Fibroblast of lung (primary cell): ENCODE results near the gene AK9. TPM values are rescaled to one million over a fixed set of nuclear protein-coding genes. Genes with fewer than 3 reads are reported as not detected.
"Not testable (repeated sequence)": the region's sequence is repeated elsewhere in the genome, so short reads cannot be mapped to it uniquely, and the experiment has no call there.

ENCODE experiments used
- DNase-seq, 2 donors: peaks; one replicate each; pipeline versions ENCODE4 v3.0.0 to v3.0.0-alpha.2; 2010; ENCODE audit warnings: low read depth in 2 of 2
- H2AFZ ChIP-seq: 2 replicates; pipeline ENCODE4 v1.5.1; 2012; ENCODE audit warnings: low read length, control low read depth, inconsistent platforms
- H3K27ac ChIP-seq: 2 replicates; pipeline ENCODE4 v1.5.1; 2011; ENCODE audit warnings: low read length, control low read depth; ENCODE audit not compliant: insufficient read depth
- H3K27me3 ChIP-seq: 2 replicates; pipeline ENCODE4 v1.5.1; 2011; ENCODE audit warnings: mild to moderate bottlenecking, low read length; ENCODE audit not compliant: control insufficient read depth, insufficient read depth
- H3K36me3 ChIP-seq: 2 replicates; pipeline ENCODE4 v1.5.1; 2011; ENCODE audit warnings: low read length; ENCODE audit not compliant: control insufficient read depth, insufficient read depth
- H3K4me1 ChIP-seq: 2 replicates; pipeline ENCODE4 v1.5.1; 2011; ENCODE audit warnings: low read length; ENCODE audit not compliant: control insufficient read depth, insufficient read depth; ENCODE audit errors: extremely low read depth
- H3K4me2 ChIP-seq: 2 replicates; pipeline ENCODE4 v1.5.1; 2011; ENCODE audit warnings: low read length, control low read depth; ENCODE audit not compliant: insufficient read depth; ENCODE audit errors: extremely low read depth
- H3K4me3 ChIP-seq, 4 experiments: fragments of 200-600 bp in 1 of 4; sonication (generic) in 1 of 4; replicated peaks in 1 of 4; 2 replicates each; pipeline ENCODE4 v1.5.1; 2011 to 2016; ENCODE audit warnings: low read length in 4 of 4, low read depth in 3 of 4, mild to moderate bottlenecking in 3 of 4, control low read depth in 2 of 4, inconsistent platforms in 1 of 4, mixed read lengths in 1 of 4; ENCODE audit not compliant: insufficient read depth in 1 of 4; ENCODE audit errors: control extremely low read depth in 1 of 4
- H3K79me2 ChIP-seq: 2 replicates; pipeline ENCODE4 v1.5.1; 2012; ENCODE audit warnings: mild to moderate bottlenecking, low read length, inconsistent platforms; ENCODE audit not compliant: control insufficient read depth, insufficient read depth
- H3K9ac ChIP-seq: 2 replicates; pipeline ENCODE4 v1.5.1; 2011; ENCODE audit warnings: mild to moderate bottlenecking, low read length, control low read depth; ENCODE audit not compliant: insufficient read depth
- H3K9me3 ChIP-seq: 2 replicates; pipeline ENCODE4 v1.5.1; 2012; ENCODE audit warnings: low read depth, low read length; ENCODE audit not compliant: control insufficient read depth, insufficient read depth
- H4K20me1 ChIP-seq: 2 replicates; pipeline ENCODE4 v1.5.1; 2011; ENCODE audit warnings: low read length; ENCODE audit not compliant: control insufficient read depth, insufficient read depth; ENCODE audit errors: extremely low read depth
- CTCF ChIP-seq, 2 donors: IDR thresholded peaks in 1 of 2; conservative IDR thresholded peaks in 1 of 2; 1 replicate in 1 of 2; 2 replicates in 1 of 2; pipeline ENCODE4 v1.5.1; 2011 to 2012; ENCODE audit warnings: low read length in 2 of 2, control low read depth in 1 of 2, inconsistent platforms in 1 of 2, low read depth in 1 of 2, mild to moderate bottlenecking in 1 of 2
- EZH2 ChIP-seq: IDR thresholded peaks from 2 replicates; pipeline ENCODE4 v1.5.1; 2012; ENCODE audit warnings: low read length, control low read depth, mild to moderate bottlenecking; ENCODE audit errors: missing control alignments
- polyA plus RNA-seq, 2 donors: library from polyadenylated mRNA; depleted of rRNA in 1 of 2; stranded (reverse) in 1 of 2; unstranded in 1 of 2; fragments of >200 nt; gene quantifications; 2 replicates each; pipeline ENCODE4 v1.2.1, GENCODE V29; 2011 to 2012; ENCODE audit warnings: missing spikeins in 1 of 2
- total RNA-seq: library from RNA; depleted of rRNA; stranded (reverse); fragments of >200 nt; gene quantifications from 2 replicates; pipeline ENCODE4 v1.2.1, GENCODE V29; 2014

Gene AK9
- total and polyA plus RNA-seq, 2 donors (not counting 1 experiment from before 2014, with no cell fraction given), result 4.5 to 10.4 TPM

DNA sequence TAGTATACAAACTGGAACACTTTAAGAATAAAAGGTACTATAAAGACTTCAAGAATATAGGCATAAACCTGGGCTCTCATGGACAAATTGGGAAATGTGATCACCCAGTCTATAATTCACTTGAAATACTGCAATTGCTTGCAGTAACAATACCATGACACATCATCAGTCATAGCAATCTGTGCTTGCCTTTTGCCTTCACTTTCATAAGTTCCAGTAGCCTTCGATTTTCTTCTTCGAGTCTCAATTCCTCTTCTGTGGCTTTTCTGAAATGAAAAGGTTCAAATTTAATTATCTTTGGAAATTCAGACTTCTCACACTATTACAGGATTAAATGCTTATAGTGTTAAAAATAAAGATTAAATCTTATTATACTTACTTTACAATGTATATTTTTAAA lies 111.6 kb downstream of the AK9 start:
- H3K27ac ChIP-seq, result no peak overlapping the region
- H3K9me3 ChIP-seq, result no peaks in the 10 kb centered on the region
- no peak overlapping the region for H3K4me3 ChIP-seq
- no peak for DNase-seq
- no peak overlapping the region for H3K9ac ChIP-seq
- H3K79me2 ChIP-seq, result no peaks in the 10 kb centered on the region
- TF ChIP-seq EZH2, result no peak
- TF ChIP-seq CTCF (conservative IDR thresholded peaks at IDR 0.05 in 1 of 2, IDR thresholded peaks at IDR 0.05 in 1 of 2; ENCODE audit: low read depth in 1 of 2, low read length in 2 of 2), result no peak
- no peak overlapping the region for H2AFZ ChIP-seq
- no peaks in the 10 kb centered on the region for H3K4me1 ChIP-seq
- H3K36me3 ChIP-seq, result no peaks in the 10 kb centered on the region
- H4K20me1 ChIP-seq, result no peaks in the 10 kb centered on the region
- H3K4me2 ChIP-seq, result no peak overlapping the region
- no peaks in the 10 kb centered on the region for H3K27me3 ChIP-seq

GRCh38 chr6:109569901-109570300 lies 121.1 kb downstream of the AK9 start:
- H3K27ac ChIP-seq, H3K9me3 ChIP-seq, H3K9ac ChIP-seq, H3K4me2 ChIP-seq, H2AFZ ChIP-seq, DNase-seq, H3K79me2 ChIP-seq, H3K27me3 ChIP-seq, H3K4me1 ChIP-seq, H4K20me1 ChIP-seq, H3K36me3 ChIP-seq, H3K4me3 ChIP-seq: not testable (repeated sequence)

DNA sequence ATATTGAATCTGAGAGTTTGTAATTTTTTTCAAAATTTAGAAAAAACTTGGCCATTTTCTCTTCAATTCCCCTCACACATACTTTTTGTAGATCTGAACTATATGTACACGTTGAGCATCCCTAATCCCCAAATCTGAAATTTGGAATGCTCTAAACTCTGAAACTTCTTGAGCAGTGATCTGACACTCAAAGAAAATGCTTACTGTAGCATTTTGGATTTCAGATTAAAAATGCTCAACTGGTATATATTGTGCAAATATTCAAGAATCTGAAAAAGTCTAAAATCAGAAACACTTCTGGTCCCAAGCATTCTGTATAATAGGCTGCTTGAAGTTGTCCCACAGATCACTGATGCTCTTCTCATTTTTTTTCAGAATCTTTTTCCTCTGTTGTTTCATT lies 129.2 kb downstream of the AK9 start:
- Histone ChIP-seq H3K36me3 (no peaks in the 10 kb centered on the region), H4K20me1 (no peaks in the 10 kb centered on the region), H3K9me3 (no peaks in the 10 kb centered on the region), H3K4me1 (no peaks in the 10 kb centered on the region), H3K4me3 (no peak overlapping the region), H2AFZ (no peak overlapping the region), H3K4me2 (no peak overlapping the region), H3K79me2 (no peaks in the 10 kb centered on the region), H3K27me3 (no peaks in the 10 kb centered on the region), H3K27ac (no peak overlapping the region), H3K9ac (no peak overlapping the region)
- DNase-seq, result no peak
- TF ChIP-seq CTCF (conservative IDR thresholded peaks at IDR 0.05 in 1 of 2, IDR thresholded peaks at IDR 0.05 in 1 of 2; ENCODE audit: low read depth in 1 of 2, low read length in 2 of 2), result no peak
- no peak for TF ChIP-seq EZH2
